Measurements from ENCODE around the gene BLVRA.

Gene BLVRA

DNA sequence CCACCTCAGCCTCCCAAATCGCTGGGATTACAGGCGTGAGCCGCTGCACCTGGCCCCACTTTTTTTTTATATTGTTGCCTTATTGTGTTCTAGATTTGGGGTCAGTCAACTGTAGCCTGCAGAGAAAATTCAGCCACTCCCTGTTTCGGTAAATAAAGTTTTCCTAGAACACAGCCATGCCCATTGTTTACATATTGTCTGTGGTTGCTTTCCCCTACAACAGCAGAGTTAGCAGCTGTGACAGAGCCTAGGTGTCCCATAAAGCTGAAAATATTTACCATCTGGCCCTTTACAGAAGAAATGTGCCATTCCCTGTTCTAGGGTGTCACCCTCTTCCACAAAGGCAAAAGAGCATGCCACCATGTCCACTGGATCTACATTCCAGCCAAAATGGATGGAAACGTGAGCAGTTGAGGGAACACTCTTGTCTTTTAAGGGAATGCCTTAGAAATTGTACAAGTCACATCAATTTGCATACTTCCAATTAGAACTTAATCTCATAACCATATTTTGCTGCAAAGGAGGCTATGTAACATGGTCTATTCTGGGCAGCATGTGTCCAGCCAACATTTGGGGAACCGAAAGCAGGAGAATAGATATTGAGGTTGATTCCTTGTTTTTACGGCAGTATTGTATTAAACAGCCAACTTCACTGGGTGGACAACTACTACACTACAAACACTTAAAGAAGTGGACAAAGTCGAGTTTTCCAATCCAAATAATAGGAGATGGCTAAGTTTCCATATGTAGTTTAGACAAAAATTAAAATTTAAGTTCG lies 11.0 kb upstream of the BLVRA start:
- no peak for DNase-seq (ENCODE audit: low read depth, low spot score)
- no peak overlapping the region for H3K4me3 ChIP-seq (ENCODE audit: low read length)

DNA sequence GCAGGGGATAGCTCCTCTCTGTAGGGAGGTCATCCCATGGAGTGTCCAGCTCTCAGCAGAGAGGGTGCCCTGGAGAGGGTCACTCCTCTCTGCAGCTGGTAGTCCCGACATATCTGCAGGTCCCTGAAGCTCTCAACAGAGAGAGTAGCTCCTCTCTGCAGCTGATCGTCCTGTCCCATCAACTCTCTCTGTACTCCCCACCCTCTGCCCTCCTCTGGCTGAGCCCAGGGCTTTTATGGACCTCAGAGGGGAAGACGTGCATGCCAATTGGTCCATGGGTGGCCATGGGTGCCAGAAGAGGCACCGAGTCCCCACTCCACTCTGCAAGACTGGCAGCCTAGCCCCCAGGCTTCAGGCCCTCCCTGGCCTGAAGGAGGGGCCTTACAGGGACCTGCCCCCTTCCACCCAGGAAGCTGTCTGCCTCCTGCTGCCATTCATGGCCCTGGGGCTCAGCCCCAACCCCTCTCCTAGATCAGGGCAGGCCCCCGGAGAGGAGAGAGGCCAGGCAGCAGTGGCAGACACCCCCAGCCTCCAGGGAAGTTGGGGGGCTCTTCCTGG lies 9.0 kb upstream of the BLVRA start:
- no peak overlapping the region for H3K4me3 ChIP-seq (ENCODE audit: low read length)
- DNase-seq (ENCODE audit: low read depth, low spot score), result no peak

- no peak for DNase-seq (ENCODE audit: low read depth, low spot score)
- no peak overlapping the region for H3K4me3 ChIP-seq (ENCODE audit: low read length)
These were observed 8.2 kb upstream of the BLVRA start for GRCh38 chr7:43750016-43750887.

DNA sequence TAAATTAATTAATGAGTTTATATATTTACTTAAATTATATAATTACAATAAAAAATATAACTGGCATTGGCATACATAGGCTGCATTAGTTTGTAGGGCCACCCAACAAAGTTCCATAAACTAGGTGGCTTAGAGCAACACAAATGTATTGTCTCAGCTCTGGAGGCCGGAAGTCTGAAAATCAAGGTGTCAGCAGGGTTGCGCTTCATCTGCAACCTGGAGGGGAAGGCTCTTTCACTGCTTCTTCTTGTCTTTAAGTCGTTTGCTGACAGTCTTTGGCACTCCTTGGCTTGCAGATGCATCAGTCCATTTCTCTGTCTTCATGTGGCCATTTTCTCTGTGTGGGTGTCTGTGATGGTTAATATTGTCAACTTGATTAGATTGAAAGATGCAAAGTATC lies 6.1 kb upstream of the BLVRA start:
- H3K4me3 ChIP-seq (ENCODE audit: low read length), result no peak overlapping the region
- DNase-seq (ENCODE audit: low read depth, low spot score), result no peak

GRCh38 chr7:43753271-43753810 lies 5.1 kb upstream of the BLVRA start:
- H3K4me3 ChIP-seq (ENCODE audit: low read length), result no peak overlapping the region
- DNase-seq (ENCODE audit: low read depth, low spot score), result no peak

- no peak for DNase-seq (ENCODE audit: low read depth, low spot score)
These were observed 4.6 kb upstream of the BLVRA start for GRCh38 chr7:43753843-43754242.

GRCh38 chr7:43754596-43754995 lies 3.9 kb upstream of the BLVRA start:
- DNase-seq (ENCODE audit: low read depth, low spot score), result no peak
- no peak overlapping the region for H3K4me3 ChIP-seq (ENCODE audit: low read length)

More at GRCh38 chr7:43753843-43754242, 4.6 kb upstream of the BLVRA start:
- H3K4me3 ChIP-seq (ENCODE audit: low read length), result no peak overlapping the region

DNA sequence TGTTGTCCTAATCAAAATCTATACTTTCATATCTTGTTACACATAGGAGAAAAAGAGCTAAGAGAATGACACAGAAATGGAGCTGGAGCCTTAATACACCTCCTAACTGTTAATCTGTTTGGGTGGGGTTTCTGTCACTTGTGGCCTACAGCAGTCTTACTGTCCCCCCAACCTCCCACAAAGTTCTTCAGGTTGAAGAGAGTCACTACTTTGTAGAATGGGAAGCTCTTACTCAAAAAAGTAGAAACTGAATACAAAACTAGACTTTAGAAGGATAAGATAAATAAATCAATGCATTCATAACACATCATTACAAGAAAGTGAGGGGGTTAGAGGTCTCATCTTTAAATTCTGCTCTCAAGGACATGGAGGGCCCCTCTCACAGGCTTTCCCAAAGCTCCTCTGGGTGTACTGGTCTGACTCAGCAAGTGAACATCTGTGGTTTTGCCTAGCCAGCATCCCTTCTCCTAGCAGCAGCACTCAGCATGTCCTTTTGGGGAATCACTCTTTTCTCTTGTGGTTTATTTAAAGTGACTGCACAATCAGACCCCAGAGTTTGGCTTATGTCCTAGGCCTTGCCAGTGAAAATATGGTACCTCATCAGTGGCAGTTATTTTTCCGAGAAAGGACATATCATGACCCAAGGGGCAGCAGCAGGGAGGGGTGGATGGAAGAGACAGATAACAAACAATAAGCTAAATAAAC lies 2.0 kb upstream of the BLVRA start:
- H3K4me3 ChIP-seq (ENCODE audit: low read length), result no peak overlapping the region
- no peak for DNase-seq (ENCODE audit: low read depth, low spot score)

- no peak for DNase-seq (ENCODE audit: low read depth, low spot score)
- H3K4me3 ChIP-seq (ENCODE audit: low read length), result no peak overlapping the region
These were observed 1.3 kb upstream of the BLVRA start for GRCh38 chr7:43757073-43757720.

DNA sequence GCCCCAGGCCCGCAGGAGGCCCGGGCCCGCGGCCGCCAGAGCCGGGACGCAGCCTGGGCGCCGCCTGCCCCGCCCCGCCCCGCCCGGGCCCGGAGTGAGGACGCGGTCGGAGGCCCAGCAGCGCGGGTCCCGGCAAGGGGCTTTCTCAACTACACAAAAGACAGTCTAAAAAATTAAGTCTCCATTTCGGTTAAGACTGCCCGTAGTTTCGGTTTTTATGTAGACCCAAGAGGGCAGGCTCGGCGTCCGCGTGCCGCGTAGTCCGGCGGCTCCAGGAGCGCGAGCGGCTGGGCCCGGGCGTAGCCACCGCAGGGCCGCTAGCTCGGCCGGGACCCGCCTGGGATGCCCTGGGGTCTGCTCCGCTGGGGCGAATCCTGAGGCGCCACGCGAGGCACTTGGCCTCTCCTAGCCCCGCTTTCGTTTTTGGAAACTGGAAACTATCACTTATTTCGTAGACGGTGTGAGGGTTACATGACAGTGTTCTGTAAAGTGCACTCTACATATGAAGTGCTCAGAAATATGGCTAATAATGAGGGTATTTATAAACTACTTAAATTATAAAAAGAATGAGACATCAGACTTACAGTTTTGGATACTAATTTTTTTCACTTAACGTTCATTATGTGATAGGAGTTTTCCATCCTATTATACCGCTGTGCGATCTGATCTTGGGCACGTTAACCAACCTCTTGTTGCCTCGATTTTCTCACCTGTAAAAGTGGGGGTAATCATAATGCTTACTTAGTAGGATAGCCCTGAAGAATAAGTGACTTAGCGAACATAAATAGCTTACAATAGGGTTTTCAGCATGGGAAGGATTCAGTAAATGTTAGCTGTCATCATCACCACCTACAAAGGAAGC lies 573 bp downstream of the BLVRA start:
- peak overlapping the region; percentile 62 for H3K4me3 ChIP-seq (ENCODE audit: low read length)
- no peak for DNase-seq (ENCODE audit: low read depth, low spot score)

GRCh38 chr7:43760861-43761260 lies 2.4 kb downstream of the BLVRA start:
- DNase-seq (ENCODE audit: low read depth, low spot score), result no peak
- H3K4me3 ChIP-seq (ENCODE audit: low read length), result no peak overlapping the region

DNA sequence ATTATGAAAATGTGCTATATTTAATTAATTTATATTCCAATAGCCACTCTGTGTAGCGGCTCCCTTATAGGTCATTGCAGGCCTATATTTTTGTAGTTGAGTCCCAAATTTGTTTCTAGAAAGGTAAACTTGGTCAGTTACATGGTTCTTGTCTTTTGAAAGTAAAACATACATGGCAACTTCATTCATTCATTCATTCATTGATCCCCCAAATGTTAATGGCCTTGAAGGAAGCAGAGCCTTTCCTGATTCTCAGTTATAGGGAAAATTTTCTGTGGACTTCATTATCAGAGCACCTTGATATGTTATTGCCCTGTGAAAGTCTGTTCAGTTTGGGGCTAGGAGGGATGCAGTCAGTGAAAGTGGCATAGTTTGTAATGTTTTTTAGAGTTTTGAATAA lies 2.9 kb downstream of the BLVRA start:
- DNase-seq (ENCODE audit: low read depth, low spot score), result no peak
- no peak overlapping the region for H3K4me3 ChIP-seq (ENCODE audit: low read length)

GRCh38 chr7:43761938-43762692 lies 3.6 kb downstream of the BLVRA start:
- no peak for DNase-seq (ENCODE audit: low read depth, low spot score)
- no peak overlapping the region for H3K4me3 ChIP-seq (ENCODE audit: low read length)

DNA sequence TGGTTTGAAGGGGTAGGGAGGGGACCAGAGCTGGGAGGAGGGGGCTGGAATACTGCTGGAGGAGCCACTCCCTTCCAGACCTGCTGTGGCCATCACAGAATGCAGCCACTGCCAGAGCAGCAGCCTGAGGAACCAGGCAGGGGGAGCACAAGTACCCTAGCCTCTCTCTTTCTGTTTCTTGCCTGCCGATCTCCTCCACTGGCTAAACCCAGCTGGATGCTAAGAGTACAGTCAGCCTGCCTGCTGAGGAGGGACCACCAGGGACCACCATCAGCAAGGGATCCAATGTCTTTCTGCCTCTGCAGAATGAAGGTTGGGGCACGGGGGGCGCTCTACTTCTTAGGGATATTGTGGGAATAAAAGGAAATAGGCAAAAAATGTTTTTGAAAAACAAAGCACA lies 4.7 kb downstream of the BLVRA start:
- no peak for DNase-seq (ENCODE audit: low read depth, low spot score)
- H3K4me3 ChIP-seq (ENCODE audit: low read length), result no peak overlapping the region

- DNase-seq (ENCODE audit: low read depth, low spot score), result no peak
These were observed 5.7 kb downstream of the BLVRA start for GRCh38 chr7:43764039-43764761.

DNA sequence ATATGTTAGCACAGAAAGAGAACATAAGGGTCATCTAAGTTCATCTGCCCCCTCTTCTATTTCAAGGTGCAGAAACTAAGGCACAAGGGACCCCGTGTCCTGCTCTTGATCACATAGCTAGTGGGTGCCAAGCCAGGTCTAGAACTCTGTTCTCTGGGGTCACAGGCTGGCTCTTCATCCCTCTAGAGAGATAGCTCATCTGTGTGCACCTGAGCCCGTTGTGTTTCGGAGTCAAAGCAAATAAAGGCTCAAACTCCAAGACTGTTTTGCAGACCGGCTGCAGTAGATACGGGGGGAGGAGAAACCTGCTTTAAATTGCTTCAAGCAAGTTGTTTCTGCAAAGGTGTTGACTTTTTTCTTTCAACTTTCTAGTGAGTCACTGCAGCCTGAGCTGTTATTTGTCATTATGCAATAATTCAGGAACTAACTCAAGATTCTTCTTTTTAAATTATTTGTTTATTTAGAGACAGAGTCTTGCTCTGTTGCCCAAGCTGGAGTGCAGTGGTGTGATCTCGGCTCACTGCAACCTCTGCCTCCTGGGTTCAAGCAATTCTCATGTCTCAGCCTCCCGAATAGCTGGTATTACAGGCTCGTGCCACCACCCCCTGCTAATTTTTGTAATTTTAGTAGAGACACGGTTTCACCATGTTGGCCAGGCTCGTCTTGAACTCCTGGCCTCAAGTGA lies 6.5 kb downstream of the BLVRA start:
- no peak for DNase-seq (ENCODE audit: low read depth, low spot score)
- H3K4me3 ChIP-seq (ENCODE audit: low read length), result no peak overlapping the region

More at GRCh38 chr7:43764039-43764761, 5.7 kb downstream of the BLVRA start:
- H3K4me3 ChIP-seq (ENCODE audit: low read length), result no peak overlapping the region

Data from Jurkat, Clone E6-1 (cell line).